Chondrocyte (in vitro differentiated cells): ENCODE data around the gene KAT8. TPM values are rescaled to one million over a fixed set of nuclear protein-coding genes. Genes with fewer than 3 reads are reported as not detected.
A peak's percentile ranks its signal among the peaks of the same experiment; 100 is the strongest.

ENCODE experiments used
- DNase-seq: peaks from one replicate; pipeline ENCODE4 v3.0.0; 2021; ENCODE audit warnings: mixed read lengths, low spot score
- H3K27ac Mint-ChIP-seq: one replicate; pipeline ENCODE4 v1.8.0; 2021; ENCODE audit warnings: mild to moderate bottlenecking, moderate library complexity, mixed read lengths; ENCODE audit not compliant: unreplicated experiment
- H3K27me3 Mint-ChIP-seq: 2 replicates; pipeline ENCODE4 v1.8.0; 2021; ENCODE audit warnings: low read depth, mixed read lengths
- H3K36me3 Mint-ChIP-seq: 2 replicates; pipeline ENCODE4 v1.8.0; 2021; ENCODE audit warnings: low read depth, mixed read lengths
- H3K4me1 Mint-ChIP-seq: 2 replicates; pipeline ENCODE4 v1.8.0; 2021; ENCODE audit warnings: low read depth, mild to moderate bottlenecking, mixed read lengths
- H3K4me3 Mint-ChIP-seq: one replicate; pipeline ENCODE4 v1.8.0; 2021; ENCODE audit warnings: mild to moderate bottlenecking, moderate library complexity, mixed read lengths; ENCODE audit not compliant: unreplicated experiment
- H3K9me3 Mint-ChIP-seq: 2 replicates; pipeline ENCODE4 v1.8.0; 2021; ENCODE audit warnings: low read depth, mixed read lengths
- total RNA-seq: library from RNA; stranded (reverse); gene quantifications from 3 replicates; pipeline ENCODE4 v1.2.1, GENCODE V29; 2021
- TF ChIP-seq, protein P1 (sequence below): fragments of 200-600 bp; sonication (generic); IDR thresholded peaks from 2 replicates; pipeline ENCODE4 v1.5.0; 2021; ENCODE audit warnings: antibody characterized with exemption, mild to moderate bottlenecking, moderate library complexity

The KAT8 gene
- total RNA-seq, 1 donor from 2014 or later, result 34.7 TPM

DNA sequence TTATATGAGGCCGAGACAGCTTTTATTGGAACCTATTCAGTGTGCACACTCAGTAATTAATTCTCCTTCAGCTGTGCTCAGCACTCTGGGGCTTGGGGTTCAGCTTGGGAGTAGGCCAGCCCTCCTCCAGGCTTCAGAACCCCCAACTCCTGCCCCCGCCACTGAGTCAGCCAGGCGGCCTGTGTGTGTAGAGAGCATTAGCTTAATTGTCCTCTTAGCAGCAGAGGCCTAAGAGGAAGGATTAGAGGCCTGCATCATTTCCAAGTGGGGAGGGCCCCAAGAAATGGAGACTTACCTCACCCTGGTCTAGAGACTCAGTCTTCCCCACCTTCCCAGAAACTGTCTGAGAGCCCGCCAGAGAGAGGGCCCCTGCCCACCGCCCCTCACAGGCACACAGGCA, 29.5 kb upstream of the KAT8 start:
- Mint-ChIP-seq H3K9me3 (no peaks in the 10 kb centered on the region), H3K27ac (no peak overlapping the region), H3K36me3 (peaks cover 6% of the 10 kb centered on the region), H3K27me3 (no peaks in the 10 kb centered on the region), H3K4me3 (no peak overlapping the region), H3K4me1 (peaks cover 12% of the 10 kb centered on the region)
- TF ChIP-seq, protein P1, sequence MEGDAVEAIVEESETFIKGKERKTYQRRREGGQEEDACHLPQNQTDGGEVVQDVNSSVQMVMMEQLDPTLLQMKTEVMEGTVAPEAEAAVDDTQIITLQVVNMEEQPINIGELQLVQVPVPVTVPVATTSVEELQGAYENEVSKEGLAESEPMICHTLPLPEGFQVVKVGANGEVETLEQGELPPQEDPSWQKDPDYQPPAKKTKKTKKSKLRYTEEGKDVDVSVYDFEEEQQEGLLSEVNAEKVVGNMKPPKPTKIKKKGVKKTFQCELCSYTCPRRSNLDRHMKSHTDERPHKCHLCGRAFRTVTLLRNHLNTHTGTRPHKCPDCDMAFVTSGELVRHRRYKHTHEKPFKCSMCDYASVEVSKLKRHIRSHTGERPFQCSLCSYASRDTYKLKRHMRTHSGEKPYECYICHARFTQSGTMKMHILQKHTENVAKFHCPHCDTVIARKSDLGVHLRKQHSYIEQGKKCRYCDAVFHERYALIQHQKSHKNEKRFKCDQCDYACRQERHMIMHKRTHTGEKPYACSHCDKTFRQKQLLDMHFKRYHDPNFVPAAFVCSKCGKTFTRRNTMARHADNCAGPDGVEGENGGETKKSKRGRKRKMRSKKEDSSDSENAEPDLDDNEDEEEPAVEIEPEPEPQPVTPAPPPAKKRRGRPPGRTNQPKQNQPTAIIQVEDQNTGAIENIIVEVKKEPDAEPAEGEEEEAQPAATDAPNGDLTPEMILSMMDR, result no peak
- no peak for DNase-seq

DNA sequence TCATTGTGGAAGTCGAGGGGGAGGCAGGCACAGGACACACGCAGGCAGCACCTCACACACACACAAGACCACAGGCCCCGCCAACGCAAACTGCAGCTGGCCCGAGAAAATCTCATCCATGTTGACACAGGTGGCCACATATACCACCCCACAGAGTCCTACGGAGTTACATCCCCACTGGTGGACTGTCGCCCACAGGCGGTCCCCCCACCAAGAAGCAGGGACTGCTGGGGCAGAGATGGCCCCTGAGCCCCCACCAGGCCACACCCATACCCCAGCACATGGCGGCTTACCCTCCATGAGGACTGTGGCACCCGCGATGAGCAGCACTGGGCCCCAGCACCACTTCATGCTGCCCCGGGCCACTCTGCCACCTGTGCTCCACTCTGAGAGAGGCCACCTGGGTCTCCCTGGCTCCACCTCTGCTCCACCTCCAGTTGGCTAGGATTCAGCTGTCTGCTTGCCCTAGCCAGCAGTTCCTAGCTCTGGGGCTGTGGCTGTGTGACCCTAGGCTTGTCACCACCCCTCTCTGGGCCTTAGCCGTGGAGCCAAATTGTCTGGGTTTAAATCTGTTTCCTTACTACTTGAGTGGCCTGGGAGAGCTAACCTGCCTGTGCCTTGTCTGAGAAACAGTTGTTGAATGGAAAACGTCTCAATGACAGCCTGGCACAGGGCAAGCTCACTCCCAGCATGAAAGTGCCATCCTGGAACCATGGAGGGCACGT, 28.8 kb upstream of the KAT8 start, which contains the start of gene PRSS53:
PRSS53 (minus strand) TSS at position 485 of the 725 bp plus-strand sequence; CDS start at position 351, 134 bp downstream.
- no peaks in the 10 kb centered on the region for H3K27me3 Mint-ChIP-seq
- H3K4me1 Mint-ChIP-seq, result peaks cover 17% of the 10 kb centered on the region
- H3K4me3 Mint-ChIP-seq, result no peak within 1 kb of the TSS
- TF ChIP-seq, protein P1, result no peak
- DNase-seq, result no peak
- no peaks in the 10 kb centered on the region for H3K9me3 Mint-ChIP-seq
- no peak within 1 kb of the TSS for H3K27ac Mint-ChIP-seq
- peaks cover 6% of the 10 kb centered on the region for H3K36me3 Mint-ChIP-seq

GRCh38 chr16:31089199-31089598, 28.3 kb upstream of the KAT8 start:
- H3K27me3 Mint-ChIP-seq, result no peaks in the 10 kb centered on the region
- peaks cover 22% of the 10 kb centered on the region for H3K4me1 Mint-ChIP-seq
- H3K36me3 Mint-ChIP-seq, result peaks cover 6% of the 10 kb centered on the region
- DNase-seq, result no peak
- TF ChIP-seq, protein P1, result no peak
- no peak overlapping the region for H3K4me3 Mint-ChIP-seq
- H3K27ac Mint-ChIP-seq, result no peak overlapping the region
- H3K9me3 Mint-ChIP-seq, result no peaks in the 10 kb centered on the region

- Mint-ChIP-seq H3K4me1 (peaks cover 24% of the 10 kb centered on the region), H3K27me3 (no peaks in the 10 kb centered on the region), H3K36me3 (peaks cover 6% of the 10 kb centered on the region), H3K4me3 (no peak overlapping the region), H3K9me3 (no peaks in the 10 kb centered on the region), H3K27ac (no peak overlapping the region)
- TF ChIP-seq, protein P1, result no peak
- no peak for DNase-seq
Observed at GRCh38 chr16:31090540-31090939, 26.9 kb upstream of the KAT8 start.

- Mint-ChIP-seq H3K9me3 (no peaks in the 10 kb centered on the region), H3K4me3 (peak overlapping the region; percentile 4), H3K4me1 (peaks cover 30% of the 10 kb centered on the region), H3K27ac (peak overlapping the region; percentile 41), H3K36me3 (peaks cover 4% of the 10 kb centered on the region), H3K27me3 (no peaks in the 10 kb centered on the region)
- DNase-seq, result no peak
- TF ChIP-seq, protein P1, result no peak
Observed at GRCh38 chr16:31092330-31092729, 25.1 kb upstream of the KAT8 start.
